Measurements from ENCODE around the gene NOC2L. TPM values are rescaled to one million over a fixed set of nuclear protein-coding genes. Genes with fewer than 3 reads are reported as not detected.

The NOC2L gene
- polyA plus RNA-seq, 1 donor (not counting 4 experiments of a cell fraction or from before 2014, with no cell fraction given): 51.8 TPM

DNA sequence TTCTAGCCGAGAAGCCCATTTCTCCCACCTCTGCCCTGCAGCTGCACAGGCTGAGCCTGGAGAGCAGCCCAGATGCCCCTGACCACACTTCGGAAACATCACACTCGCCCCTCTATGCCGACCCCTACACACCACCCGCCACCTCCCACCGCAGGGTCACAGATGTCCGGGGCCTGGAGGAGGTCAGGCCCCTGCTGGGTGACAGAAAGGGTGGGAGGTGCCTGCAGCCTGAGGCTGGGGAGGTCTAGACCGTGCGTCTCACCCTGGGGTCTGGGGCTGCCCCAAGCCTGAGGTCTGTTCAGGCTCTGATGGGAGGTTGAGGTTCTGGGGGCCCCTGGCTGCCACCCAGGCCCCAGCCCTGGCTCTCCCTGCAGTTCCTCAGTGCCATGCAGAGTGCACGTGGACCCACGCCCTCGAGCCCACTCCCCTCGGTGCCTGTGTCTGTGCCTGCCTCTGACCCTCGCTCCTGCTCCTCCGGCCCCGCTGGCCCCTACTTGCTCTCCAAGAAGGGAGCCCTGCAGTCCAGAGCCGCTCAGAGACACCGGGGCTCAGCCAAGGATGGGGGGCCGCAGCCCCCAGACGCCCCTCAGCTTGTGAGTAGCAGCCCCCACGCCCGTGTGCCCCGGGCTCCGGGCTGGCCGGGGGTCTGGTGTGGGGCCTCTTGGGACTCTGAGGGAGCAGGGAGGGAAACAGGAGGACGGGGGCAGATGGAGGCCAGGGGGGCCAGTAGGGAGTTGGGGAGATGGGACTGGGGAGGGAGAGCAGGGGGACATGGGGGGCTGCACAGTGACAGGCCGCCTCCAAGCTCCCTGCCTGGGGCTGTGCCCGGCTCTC is 14.6 kb upstream of the NOC2L start:
- Histone ChIP-seq H3K9ac (ENCODE audit: control insufficient read depth, extremely low read depth, insufficient read depth, low read length) (no peak overlapping the region), H3K36me3 (ENCODE audit: control insufficient read depth in 2 of 2, extremely low read depth in 1 of 2, insufficient read depth in 2 of 2, low read length in 2 of 2) (peaks cover 0 to 3% of the 10 kb centered on the region in 2 experiments), H3K9me1 (ENCODE audit: control insufficient read depth, extremely low read depth, insufficient read depth, low read length) (no peaks in the 10 kb centered on the region), H3K4me2 (ENCODE audit: control insufficient read depth, extremely low read depth, insufficient read depth, low read depth, low read length) (no peak overlapping the region), H3K9me3 (ENCODE audit: control insufficient read depth, low read depth, low read length) (no peaks in the 10 kb centered on the region), H3K27ac (ENCODE audit: control insufficient read depth, insufficient read depth, low read length) (no peak overlapping the region), H3K4me3 (ENCODE audit: control insufficient read depth in 2 of 3, extremely low read depth in 1 of 3, insufficient read depth in 2 of 3, low read depth in 1 of 3, low read length in 3 of 3) (no peak overlapping the region), H3K27me3 (ENCODE audit: control insufficient read depth, extremely low read depth, insufficient read depth, low read length) (no peaks in the 10 kb centered on the region), H2AFZ (ENCODE audit: control insufficient read depth, low read length) (no peak overlapping the region), H4K20me1 (ENCODE audit: control insufficient read depth, extremely low read depth, insufficient read depth, low read length) (no peaks in the 10 kb centered on the region), H3K4me1 (ENCODE audit: control insufficient read depth, extremely low read depth, insufficient read depth, low read length) (peaks cover 4% of the 10 kb centered on the region), H3K79me2 (ENCODE audit: control insufficient read depth, insufficient read depth, low read length) (no peaks in the 10 kb centered on the region)
- FAIRE-seq (no peak), DNase-seq (ENCODE audit: low read depth, low spot score) (no peak)
- dilution Hi-C loops (cut with MboI; ENCODE audit: extremely low pct_ligation_motif_present, low sequenced_read_pairs): no loop called here
- TF ChIP-seq CTCF (optimal IDR thresholded peaks at IDR 0.05 in 1 of 3, IDR thresholded peaks at IDR 0.05 in 1 of 3, conservative IDR thresholded peaks at IDR 0.05 in 1 of 3; ENCODE audit: extremely low read depth in 1 of 3, insufficient read depth in 2 of 3, low read length in 3 of 3): no peak
- no peak for TF ChIP-seq EZH2 (IDR thresholded peaks at IDR 0.05; ENCODE audit: low read length)

- Histone ChIP-seq H3K9me1 (ENCODE audit: control insufficient read depth, extremely low read depth, insufficient read depth, low read length) (no peaks in the 10 kb centered on the region), H2AFZ (ENCODE audit: control insufficient read depth, low read length) (no peak overlapping the region), H3K27ac (ENCODE audit: control insufficient read depth, insufficient read depth, low read length) (no peak overlapping the region), H4K20me1 (ENCODE audit: control insufficient read depth, extremely low read depth, insufficient read depth, low read length) (no peaks in the 10 kb centered on the region), H3K36me3 (ENCODE audit: control insufficient read depth in 2 of 2, extremely low read depth in 1 of 2, insufficient read depth in 2 of 2, low read length in 2 of 2) (peaks cover 0 to 3% of the 10 kb centered on the region in 2 experiments), H3K4me3 (ENCODE audit: control insufficient read depth in 2 of 3, extremely low read depth in 1 of 3, insufficient read depth in 2 of 3, low read depth in 1 of 3, low read length in 3 of 3) (no peak overlapping the region), H3K27me3 (ENCODE audit: control insufficient read depth, extremely low read depth, insufficient read depth, low read length) (no peaks in the 10 kb centered on the region), H3K4me1 (ENCODE audit: control insufficient read depth, extremely low read depth, insufficient read depth, low read length) (peaks cover 4% of the 10 kb centered on the region), H3K4me2 (ENCODE audit: control insufficient read depth, extremely low read depth, insufficient read depth, low read depth, low read length) (no peak overlapping the region), H3K79me2 (ENCODE audit: control insufficient read depth, insufficient read depth, low read length) (no peaks in the 10 kb centered on the region), H3K9ac (ENCODE audit: control insufficient read depth, extremely low read depth, insufficient read depth, low read length) (no peak overlapping the region), H3K9me3 (ENCODE audit: control insufficient read depth, low read depth, low read length) (no peaks in the 10 kb centered on the region)
- dilution Hi-C loops (cut with MboI; ENCODE audit: extremely low pct_ligation_motif_present, low sequenced_read_pairs): no loop called here
- TF ChIP-seq CTCF (optimal IDR thresholded peaks at IDR 0.05 in 1 of 3, IDR thresholded peaks at IDR 0.05 in 1 of 3, conservative IDR thresholded peaks at IDR 0.05 in 1 of 3; ENCODE audit: extremely low read depth in 1 of 3, insufficient read depth in 2 of 3, low read length in 3 of 3) (no peak), EZH2 (IDR thresholded peaks at IDR 0.05; ENCODE audit: low read length) (no peak)
- DNase-seq (ENCODE audit: low read depth, low spot score) (no peak), FAIRE-seq (no peak)
Observed at GRCh38 chr1:972726-973458, 13.8 kb upstream of the NOC2L start.

Data from keratinocyte (primary cell).